ENCODE measurements around the gene EDRF1. TPM values are rescaled to one million over a fixed set of nuclear protein-coding genes. Genes with fewer than 3 reads are reported as not detected.

Gene EDRF1
- total and polyA plus RNA-seq, 2 of the 13 experiments (the other 11 are each of a cell fraction or from before 2014, with no cell fraction given) = 16.9 to 26.7 TPM

DNA sequence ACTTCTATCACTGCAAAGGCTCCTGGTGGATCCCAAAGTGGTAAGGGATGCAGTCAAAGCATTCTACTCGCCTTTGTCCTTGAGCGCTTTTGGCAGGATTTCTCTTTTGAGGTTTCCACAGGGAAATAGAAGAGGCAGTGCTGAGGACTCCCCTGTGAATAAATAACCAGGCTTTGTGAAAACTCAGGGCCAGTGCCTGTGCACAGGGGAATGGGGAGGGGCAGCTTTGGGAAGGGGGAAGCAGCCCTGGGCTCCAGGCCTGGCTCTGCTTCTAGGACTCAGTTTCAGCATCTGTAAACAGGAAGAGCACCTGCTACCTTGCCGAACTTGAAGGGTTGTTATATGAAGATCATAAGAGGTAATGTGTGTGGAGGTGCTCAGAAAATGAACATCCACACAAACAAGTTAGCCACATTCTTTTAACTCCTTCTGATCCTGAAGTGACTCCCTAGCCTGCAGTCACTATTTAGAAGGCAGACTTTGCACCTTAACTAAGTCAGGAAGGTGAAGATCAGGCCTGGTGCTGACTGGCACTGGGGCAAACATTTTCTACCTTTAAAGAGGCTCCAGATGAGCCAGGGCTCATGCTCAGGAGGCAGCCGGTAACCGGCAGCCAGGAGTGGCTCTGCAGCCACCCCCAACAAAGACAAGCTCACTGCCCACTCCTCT lies 78.6 kb downstream of the EDRF1 start (continued):
- TF ChIP-seq, protein P1, sequence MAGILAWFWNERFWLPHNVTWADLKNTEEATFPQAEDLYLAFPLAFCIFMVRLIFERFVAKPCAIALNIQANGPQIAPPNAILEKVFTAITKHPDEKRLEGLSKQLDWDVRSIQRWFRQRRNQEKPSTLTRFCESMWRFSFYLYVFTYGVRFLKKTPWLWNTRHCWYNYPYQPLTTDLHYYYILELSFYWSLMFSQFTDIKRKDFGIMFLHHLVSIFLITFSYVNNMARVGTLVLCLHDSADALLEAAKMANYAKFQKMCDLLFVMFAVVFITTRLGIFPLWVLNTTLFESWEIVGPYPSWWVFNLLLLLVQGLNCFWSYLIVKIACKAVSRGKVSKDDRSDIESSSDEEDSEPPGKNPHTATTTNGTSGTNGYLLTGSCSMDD (CRISPR knock-in tag; IDR thresholded peaks at IDR 0.05) = no peak
- TF ChIP-seq, protein P2, sequence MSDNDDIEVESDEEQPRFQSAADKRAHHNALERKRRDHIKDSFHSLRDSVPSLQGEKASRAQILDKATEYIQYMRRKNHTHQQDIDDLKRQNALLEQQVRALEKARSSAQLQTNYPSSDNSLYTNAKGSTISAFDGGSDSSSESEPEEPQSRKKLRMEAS (IDR thresholded peaks at IDR 0.05) = no peak
- TF ChIP-seq ZFY (CRISPR knock-in tag; IDR thresholded peaks at IDR 0.05) (peak; percentile 49; the same call in 1 of the 2 replicates), GPN1 (CRISPR knock-in tag; IDR thresholded peaks at IDR 0.05; ENCODE audit: borderline replicate concordance) (no peak), HOXA3 (CRISPR knock-in tag; IDR thresholded peaks at IDR 0.05) (0 out of 2 replicates have a peak, but pooled peaks have one; percentile 8), HMG20A (CRISPR knock-in tag; IDR thresholded peaks at IDR 0.05; ENCODE audit: borderline replicate concordance) (peak; percentile 46; the same call in 1 of the 2 replicates), ZNF264 (CRISPR knock-in tag; IDR thresholded peaks at IDR 0.05) (no peak), NFYC (CRISPR knock-in tag; IDR thresholded peaks at IDR 0.05) (no peak), ZNF329 (CRISPR knock-in tag; IDR thresholded peaks at IDR 0.05; ENCODE audit: low read depth) (no peak), ZFAT (CRISPR knock-in tag; conservative IDR thresholded peaks at IDR 0.05) (no peak), CC2D1A (CRISPR knock-in tag; IDR thresholded peaks at IDR 0.05) (no peak), ZBTB38 (CRISPR knock-in tag; IDR thresholded peaks at IDR 0.05) (no peak), FOXJ3 (CRISPR knock-in tag; IDR thresholded peaks at IDR 0.05; ENCODE audit: borderline replicate concordance) (no peak; the same call in 1 of the 2 replicates), ZNF160 (CRISPR knock-in tag; IDR thresholded peaks at IDR 0.05) (no peak)
- TF ChIP-seq, protein P3, sequence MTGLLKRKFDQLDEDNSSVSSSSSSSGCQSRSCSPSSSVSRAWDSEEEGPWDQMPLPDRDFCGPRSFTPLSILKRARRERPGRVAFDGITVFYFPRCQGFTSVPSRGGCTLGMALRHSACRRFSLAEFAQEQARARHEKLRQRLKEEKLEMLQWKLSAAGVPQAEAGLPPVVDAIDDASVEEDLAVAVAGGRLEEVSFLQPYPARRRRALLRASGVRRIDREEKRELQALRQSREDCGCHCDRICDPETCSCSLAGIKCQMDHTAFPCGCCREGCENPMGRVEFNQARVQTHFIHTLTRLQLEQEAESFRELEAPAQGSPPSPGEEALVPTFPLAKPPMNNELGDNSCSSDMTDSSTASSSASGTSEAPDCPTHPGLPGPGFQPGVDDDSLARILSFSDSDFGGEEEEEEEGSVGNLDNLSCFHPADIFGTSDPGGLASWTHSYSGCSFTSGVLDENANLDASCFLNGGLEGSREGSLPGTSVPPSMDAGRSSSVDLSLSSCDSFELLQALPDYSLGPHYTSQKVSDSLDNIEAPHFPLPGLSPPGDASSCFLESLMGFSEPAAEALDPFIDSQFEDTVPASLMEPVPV (CRISPR knock-in tag; IDR thresholded peaks at IDR 0.05) = no peak
- TF ChIP-seq, protein P4, sequence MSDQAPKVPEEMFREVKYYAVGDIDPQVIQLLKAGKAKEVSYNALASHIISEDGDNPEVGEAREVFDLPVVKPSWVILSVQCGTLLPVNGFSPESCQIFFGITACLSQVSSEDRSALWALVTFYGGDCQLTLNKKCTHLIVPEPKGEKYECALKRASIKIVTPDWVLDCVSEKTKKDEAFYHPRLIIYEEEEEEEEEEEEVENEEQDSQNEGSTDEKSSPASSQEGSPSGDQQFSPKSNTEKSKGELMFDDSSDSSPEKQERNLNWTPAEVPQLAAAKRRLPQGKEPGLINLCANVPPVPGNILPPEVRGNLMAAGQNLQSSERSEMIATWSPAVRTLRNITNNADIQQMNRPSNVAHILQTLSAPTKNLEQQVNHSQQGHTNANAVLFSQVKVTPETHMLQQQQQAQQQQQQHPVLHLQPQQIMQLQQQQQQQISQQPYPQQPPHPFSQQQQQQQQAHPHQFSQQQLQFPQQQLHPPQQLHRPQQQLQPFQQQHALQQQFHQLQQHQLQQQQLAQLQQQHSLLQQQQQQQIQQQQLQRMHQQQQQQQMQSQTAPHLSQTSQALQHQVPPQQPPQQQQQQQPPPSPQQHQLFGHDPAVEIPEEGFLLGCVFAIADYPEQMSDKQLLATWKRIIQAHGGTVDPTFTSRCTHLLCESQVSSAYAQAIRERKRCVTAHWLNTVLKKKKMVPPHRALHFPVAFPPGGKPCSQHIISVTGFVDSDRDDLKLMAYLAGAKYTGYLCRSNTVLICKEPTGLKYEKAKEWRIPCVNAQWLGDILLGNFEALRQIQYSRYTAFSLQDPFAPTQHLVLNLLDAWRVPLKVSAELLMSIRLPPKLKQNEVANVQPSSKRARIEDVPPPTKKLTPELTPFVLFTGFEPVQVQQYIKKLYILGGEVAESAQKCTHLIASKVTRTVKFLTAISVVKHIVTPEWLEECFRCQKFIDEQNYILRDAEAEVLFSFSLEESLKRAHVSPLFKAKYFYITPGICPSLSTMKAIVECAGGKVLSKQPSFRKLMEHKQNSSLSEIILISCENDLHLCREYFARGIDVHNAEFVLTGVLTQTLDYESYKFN (CRISPR knock-in tag; conservative IDR thresholded peaks at IDR 0.05) = peak; percentile 64
- TF ChIP-seq, protein P5, sequence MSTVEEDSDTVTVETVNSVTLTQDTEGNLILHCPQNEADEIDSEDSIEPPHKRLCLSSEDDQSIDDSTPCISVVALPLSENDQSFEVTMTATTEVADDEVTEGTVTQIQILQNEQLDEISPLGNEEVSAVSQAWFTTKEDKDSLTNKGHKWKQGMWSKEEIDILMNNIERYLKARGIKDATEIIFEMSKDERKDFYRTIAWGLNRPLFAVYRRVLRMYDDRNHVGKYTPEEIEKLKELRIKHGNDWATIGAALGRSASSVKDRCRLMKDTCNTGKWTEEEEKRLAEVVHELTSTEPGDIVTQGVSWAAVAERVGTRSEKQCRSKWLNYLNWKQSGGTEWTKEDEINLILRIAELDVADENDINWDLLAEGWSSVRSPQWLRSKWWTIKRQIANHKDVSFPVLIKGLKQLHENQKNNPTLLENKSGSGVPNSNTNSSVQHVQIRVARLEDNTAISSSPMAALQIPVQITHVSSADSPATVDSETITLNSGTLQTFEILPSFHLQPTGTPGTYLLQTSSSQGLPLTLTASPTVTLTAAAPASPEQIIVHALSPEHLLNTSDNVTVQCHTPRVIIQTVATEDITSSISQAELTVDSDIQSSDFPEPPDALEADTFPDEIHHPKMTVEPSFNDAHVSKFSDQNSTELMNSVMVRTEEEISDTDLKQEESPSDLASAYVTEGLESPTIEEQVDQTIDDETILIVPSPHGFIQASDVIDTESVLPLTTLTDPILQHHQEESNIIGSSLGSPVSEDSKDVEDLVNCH (CRISPR knock-in tag; IDR thresholded peaks at IDR 0.05) = no peak
- TF ChIP-seq, protein P6, sequence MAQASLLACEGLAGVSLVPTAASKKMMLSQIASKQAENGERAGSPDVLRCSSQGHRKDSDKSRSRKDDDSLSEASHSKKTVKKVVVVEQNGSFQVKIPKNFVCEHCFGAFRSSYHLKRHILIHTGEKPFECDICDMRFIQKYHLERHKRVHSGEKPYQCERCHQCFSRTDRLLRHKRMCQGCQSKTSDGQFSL (CRISPR knock-in tag; IDR thresholded peaks at IDR 0.05) = no peak
- TF ChIP-seq, protein P7, sequence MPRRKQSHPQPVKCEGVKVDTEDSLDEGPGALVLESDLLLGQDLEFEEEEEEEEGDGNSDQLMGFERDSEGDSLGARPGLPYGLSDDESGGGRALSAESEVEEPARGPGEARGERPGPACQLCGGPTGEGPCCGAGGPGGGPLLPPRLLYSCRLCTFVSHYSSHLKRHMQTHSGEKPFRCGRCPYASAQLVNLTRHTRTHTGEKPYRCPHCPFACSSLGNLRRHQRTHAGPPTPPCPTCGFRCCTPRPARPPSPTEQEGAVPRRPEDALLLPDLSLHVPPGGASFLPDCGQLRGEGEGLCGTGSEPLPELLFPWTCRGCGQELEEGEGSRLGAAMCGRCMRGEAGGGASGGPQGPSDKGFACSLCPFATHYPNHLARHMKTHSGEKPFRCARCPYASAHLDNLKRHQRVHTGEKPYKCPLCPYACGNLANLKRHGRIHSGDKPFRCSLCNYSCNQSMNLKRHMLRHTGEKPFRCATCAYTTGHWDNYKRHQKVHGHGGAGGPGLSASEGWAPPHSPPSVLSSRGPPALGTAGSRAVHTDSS (CRISPR knock-in tag; conservative IDR thresholded peaks at IDR 0.05) = no peak

Data from HepG2 (cell line).